Measurements from ENCODE around the gene ACSM4.

DNA sequence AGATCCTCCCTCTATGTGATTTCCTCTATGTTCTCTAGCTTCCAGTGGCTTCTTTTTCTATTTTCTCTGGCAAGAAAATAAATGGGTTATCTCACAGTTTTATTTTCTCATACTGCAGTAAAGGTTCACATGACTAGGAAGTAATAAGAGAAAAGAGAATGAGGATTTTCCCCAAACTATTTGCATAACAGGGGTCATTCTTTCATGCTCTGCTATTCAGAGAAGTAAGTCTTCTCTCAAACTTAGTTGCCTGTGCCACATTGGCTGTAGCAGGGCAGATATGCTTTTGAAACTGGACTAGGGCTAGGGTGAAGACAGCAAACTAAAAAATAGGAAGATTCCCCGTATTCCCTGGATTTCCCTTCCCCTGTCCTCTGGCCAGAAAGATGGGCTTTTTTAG lies 57.4 kb downstream of the ACSM4 start:
- TF ChIP-seq, protein P1, sequence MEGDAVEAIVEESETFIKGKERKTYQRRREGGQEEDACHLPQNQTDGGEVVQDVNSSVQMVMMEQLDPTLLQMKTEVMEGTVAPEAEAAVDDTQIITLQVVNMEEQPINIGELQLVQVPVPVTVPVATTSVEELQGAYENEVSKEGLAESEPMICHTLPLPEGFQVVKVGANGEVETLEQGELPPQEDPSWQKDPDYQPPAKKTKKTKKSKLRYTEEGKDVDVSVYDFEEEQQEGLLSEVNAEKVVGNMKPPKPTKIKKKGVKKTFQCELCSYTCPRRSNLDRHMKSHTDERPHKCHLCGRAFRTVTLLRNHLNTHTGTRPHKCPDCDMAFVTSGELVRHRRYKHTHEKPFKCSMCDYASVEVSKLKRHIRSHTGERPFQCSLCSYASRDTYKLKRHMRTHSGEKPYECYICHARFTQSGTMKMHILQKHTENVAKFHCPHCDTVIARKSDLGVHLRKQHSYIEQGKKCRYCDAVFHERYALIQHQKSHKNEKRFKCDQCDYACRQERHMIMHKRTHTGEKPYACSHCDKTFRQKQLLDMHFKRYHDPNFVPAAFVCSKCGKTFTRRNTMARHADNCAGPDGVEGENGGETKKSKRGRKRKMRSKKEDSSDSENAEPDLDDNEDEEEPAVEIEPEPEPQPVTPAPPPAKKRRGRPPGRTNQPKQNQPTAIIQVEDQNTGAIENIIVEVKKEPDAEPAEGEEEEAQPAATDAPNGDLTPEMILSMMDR (conservative IDR thresholded peaks at IDR 0.05; ENCODE audit: low read depth, low read length): no peak
- TF ChIP-seq EZH2 (IDR thresholded peaks at IDR 0.05; ENCODE audit: low read length, unreplicated experiment): no peak
